Heart right ventricle (tissue), 16 donors: ENCODE data around the gene EFNA2. TPM values are rescaled to one million over a fixed set of nuclear protein-coding genes. Genes with fewer than 3 reads are reported as not detected.

Source experiments
- ATAC-seq, 8 donors: fragments of 200-7000 bp; cut with Tn5 transposase; one replicate each; pipeline ENCODE4 v1.9.1; 2020; ENCODE audit warnings: mild to moderate bottlenecking in 8 of 8, moderate library complexity in 8 of 8, moderate number of reproducible peaks in 1 of 8
- DNase-seq, 2 donors: peaks; one replicate each; pipeline ENCODE4 v3.0.0-alpha.2; 2020
- H3K27ac ChIP-seq, 10 donors: fragments of 200-600 bp; sonication (generic) in 2 of 10; one replicate each; pipeline versions ENCODE4 v1.5.0 to v1.8.0; 2020 to 2022; ENCODE audit warnings: mild to moderate bottlenecking in 3 of 10
- H3K27me3 ChIP-seq, 7 donors: fragments of 200-600 bp; one replicate each; pipeline ENCODE4 v1.8.0; 2021 to 2022; ENCODE audit warnings: mild to moderate bottlenecking in 2 of 7
- H3K36me3 ChIP-seq, 9 donors: fragments of 200-600 bp; sonication (generic) in 1 of 9; one replicate each; pipeline versions ENCODE4 v1.5.0 to v1.8.0; 2020 to 2022; ENCODE audit warnings: mild to moderate bottlenecking in 2 of 9
- H3K4me1 ChIP-seq, 9 donors: fragments of 200-600 bp; sonication (generic) in 1 of 9; one replicate each; pipeline versions ENCODE4 v1.5.0 to v1.8.0; 2020 to 2022; ENCODE audit warnings: mild to moderate bottlenecking in 4 of 9
- H3K4me3 ChIP-seq, 10 donors: fragments of 200-600 bp; sonication (generic) in 2 of 10; one replicate each; pipeline versions ENCODE4 v1.5.0 to v1.8.0; 2020 to 2022; ENCODE audit warnings: mild to moderate bottlenecking in 7 of 10, moderate library complexity in 2 of 10
- H3K9me3 ChIP-seq, 11 donors: fragments of 200-600 bp in 10 of 11; sonication (generic) in 2 of 11; one replicate each; pipeline versions ENCODE4 v1.5.0 to v1.8.0; 2013 to 2022; ENCODE audit warnings: mild to moderate bottlenecking in 2 of 11, control low read depth in 1 of 11, moderate library complexity in 1 of 11
- CTCF ChIP-seq, 9 donors: fragments of 200-600 bp; sonication (generic) in 2 of 9; IDR thresholded peaks; one replicate each; pipeline versions ENCODE4 v1.5.0 to v1.8.0; 2021 to 2022; ENCODE audit warnings: antibody characterized with exemption in 9 of 9, mild to moderate bottlenecking in 5 of 9, moderate library complexity in 1 of 9
- WGBS, 2 donors: extraction: QIAGEN DNeasy Blood & Tissue Kit; methylation state at CpG; one replicate each; pipeline ENCODE4 v1.1.7; 2013; ENCODE audit warnings: inconsistent platforms in 1 of 2; 5-methylcytosine and 5-hydroxymethylcytosine counted together
- intact Hi-C, 10 donors: fragments of 100-400 bp; cut with DNase I; formaldehyde crosslinking; loops; one replicate each; pipeline versions ENCODE4 v1.11.1 to v1.14.2; 2022
- polyA plus RNA-seq, 2 donors: library from polyadenylated mRNA; stranded (reverse); fragments of 200-250 nt; gene quantifications; one replicate each; pipeline ENCODE4 v1.2.3, GENCODE V29; 2013
- total RNA-seq, 10 donors: library from RNA; stranded (reverse); fragmentation: NEBNext Ultra II Directional in 3 of 10; extraction: Animal tissue kit (Norgen Biotek cat#: 25700) in 3 of 10; gene quantifications; one replicate each; pipeline versions ENCODE4 v1.2.1 to v1.2.4, GENCODE V29; 2021 to 2023
- donor health status: Arrhythmogenic right ventricular cardiomyopathy.
- donor health status: ischemic (EF 13 %, LVEDD 7.1; RV severe dilation, severe dysfunction).
- donor health status: healthy with polysubstance abuse.
- donor health status: DM: no; HTN: yes; CAD: no.
- donor health status: DM: no; HTN: no; CAD: no.
- donor health status: ischemic (EF 25% LVEDD 6.9; RV normal size, moderate dysfunction).
- donor health status: ischemic (EF 25% LVEDD 5.7; RV mildly dilated, moderate dysfunction).
- donor health status: healthy.
- donor health status: DM: yes; HTN: yes; CAD: no.
- donor health status: Ischemic cardiomyopathy.
- donor health status: ischemic (EF 35%, LVEDD 5.7; RV mildly dilated, moderate dysfunction).
- donor health status: nonischemic (EF 11% LVEDD 7.7; RV severe dilation, severe dysfunction).
- donor health status: DM: yes; HTN: yes; CAD: no.
- donor health status: PGD.
- donor health status: ischemic (EF 29% LVEDD 5.4; RV normal size, mild dysfunction).
- donor health status: nonischemic (EF 23%, LVEDD 6.1; RV moderate dilation, normal function).

EFNA2 gene
- total and polyA plus RNA-seq, 12 donors = 0.04 to 0.45 TPM; not detected in 10

GRCh38 chr19:1263188-1263587, 22.5 kb upstream of the EFNA2 start:
- 81 to 84% methylated on average over 5 of the region's 5 CpGs for WGBS, 2 donors
- intact Hi-C loops = no loop called here
- H3K36me3 ChIP-seq = peaks cover 0 to 12% (median 1%) of the 10 kb centered on the region in 9 donors
- H3K4me1 ChIP-seq = peaks cover 54 to 84% (median 77%) of the 10 kb centered on the region in 9 donors
- H3K4me3 ChIP-seq = no peak overlapping the region
- peak overlapping the region in 8 of 10 donors; percentile 10 to 100 (median 98) for H3K27ac ChIP-seq
- ATAC-seq = no peak
- no peaks in the 10 kb centered on the region for H3K27me3 ChIP-seq
- no peak for TF ChIP-seq CTCF (IDR thresholded peaks at IDR 0.05)
- no peaks in the 10 kb centered on the region for H3K9me3 ChIP-seq
- no peak for DNase-seq

- intact Hi-C loops = no loop called here
- Histone ChIP-seq H3K4me1 (peaks cover 51 to 75% (median 68%) of the 10 kb centered on the region in 9 donors), H3K36me3 (no peaks in the 10 kb centered on the region)
Measured at GRCh38 chr19:1264801-1265614, 20.7 kb upstream of the EFNA2 start.

GRCh38 chr19:1265615-1266128, 20.0 kb upstream of the EFNA2 start:
- no peak for TF ChIP-seq CTCF (IDR thresholded peaks at IDR 0.05)
- Histone ChIP-seq H3K4me1 (peaks cover 48 to 75% (median 68%) of the 10 kb centered on the region in 9 donors), H3K4me3 (peak overlapping the region in 9 of 10 donors; percentile 43 to 67 (median 59)), H3K27me3 (no peaks in the 10 kb centered on the region), H3K36me3 (peaks cover 0 to 4% (median 1%) of the 10 kb centered on the region in 9 donors), H3K9me3 (no peaks in the 10 kb centered on the region), H3K27ac (peak overlapping the region; percentile 59 to 100 (median 90))
- ATAC-seq (peak in 6 of 8 donors; percentile 2 to 11 (median 4)), DNase-seq (peak; percentile 63 to 73)
- WGBS, 2 donors = 15 to 25% methylated on average over 28 of the region's 28 CpGs
- intact Hi-C loops = loop anchor here in 6 of 10 donors (1.0 to 2.0 kb wide), 5 partner anchors 16 to 23 kb away; partner anchors contain the start of gene MIDN (in 1 of the 6)

More at GRCh38 chr19:1264801-1265614, 20.7 kb upstream of the EFNA2 start:
- peak; percentile 72 to 77 for DNase-seq
- H3K4me3 ChIP-seq = peak overlapping the region in 3 of 10 donors; percentile 59 to 62 (median 62)
- no peaks in the 10 kb centered on the region for H3K27me3 ChIP-seq
- WGBS, 2 donors = 70 to 74% methylated on average over 26 of the region's 26 CpGs
- peak overlapping the region; percentile 59 to 100 (median 90) for H3K27ac ChIP-seq
- H3K9me3 ChIP-seq = no peaks in the 10 kb centered on the region
- peak in 4 of 8 donors; percentile 5 to 18 (median 8) for ATAC-seq
- no peak for TF ChIP-seq CTCF (IDR thresholded peaks at IDR 0.05)

- peak overlapping the region; percentile 59 to 100 (median 90) for H3K27ac ChIP-seq
- 4% methylated on average over 73 to 84 of the region's 84 CpGs for WGBS, 2 donors
- H3K9me3 ChIP-seq = no peaks in the 10 kb centered on the region
- peak overlapping the region in 9 of 10 donors; percentile 43 to 67 (median 59) for H3K4me3 ChIP-seq
- intact Hi-C loops = loop anchor here in 6 of 10 donors (1.0 to 2.0 kb wide), 5 partner anchors 17 to 24 kb away; partner anchors contain the start of gene MIDN (in 1 of the 6)
- H3K27me3 ChIP-seq = no peaks in the 10 kb centered on the region
- peaks cover 0 to 10% (median 8%) of the 10 kb centered on the region in 9 donors for H3K36me3 ChIP-seq
- DNase-seq = peak; percentile 90 to 93
- peak; percentile 36 to 65 (median 56) for ATAC-seq
- peaks cover 53 to 78% (median 71%) of the 10 kb centered on the region in 9 donors for H3K4me1 ChIP-seq
- no peak for TF ChIP-seq CTCF (IDR thresholded peaks at IDR 0.05)
Measured at GRCh38 chr19:1266129-1266915, 19.4 kb upstream of the EFNA2 start.
